Upper lobe of left lung (tissue), 4 donors: ENCODE measurements around the gene TGFBR3.

Experiments used
- CTCF ChIP-seq, 6 experiments: fragments of 450-650 bp in 4 of 6; fragments of 200-600 bp in 2 of 6; sonication (generic) in 2 of 6; IDR thresholded peaks; one replicate each; pipeline ENCODE4 v1.5.1; 2016 to 2019; ENCODE audit warnings: antibody characterized with exemption in 6 of 6
- POLR2A ChIP-seq, 4 donors: fragments of 450-650 bp; IDR thresholded peaks; one replicate each; pipeline ENCODE4 v1.5.1; 2016 to 2017; ENCODE audit warnings: antibody characterized with exemption in 4 of 4, mild to moderate bottlenecking in 2 of 4

- no peak for TF ChIP-seq CTCF (IDR thresholded peaks at IDR 0.05)
- TF ChIP-seq POLR2A (IDR thresholded peaks at IDR 0.05), result no peak
Observed at GRCh38 chr1:91754816-91755580, 131.0 kb downstream of the TGFBR3 start.
